ENCODE results near the gene NDFIP2. TPM values are rescaled to one million over a fixed set of nuclear protein-coding genes. Genes with fewer than 3 reads are reported as not detected.

NDFIP2 gene
- total RNA-seq, 4 donors from 2014 or later = 56.9 to 116 (median 83.6) TPM

DNA sequence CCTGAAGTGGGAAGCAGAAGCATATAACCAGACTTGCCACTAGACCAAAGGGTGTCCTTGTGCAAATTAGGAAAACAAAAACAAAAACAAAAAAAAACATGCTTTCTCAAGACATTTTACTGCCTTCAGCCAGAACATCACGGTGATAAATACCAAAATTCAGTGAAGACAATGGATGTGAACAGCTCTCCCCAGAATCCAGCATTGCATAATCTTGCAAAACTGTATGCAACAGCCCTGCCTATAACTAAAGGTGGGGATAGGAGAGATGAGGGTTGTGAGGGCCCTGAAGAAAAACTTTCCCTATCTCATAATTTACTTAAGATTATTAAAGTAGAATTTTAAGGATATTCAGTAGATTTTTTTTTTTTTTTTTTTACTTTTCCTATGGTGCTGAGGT, 24.9 kb upstream of the NDFIP2 start:
- in situ Hi-C loops (cut with MboI; ENCODE audit: low pct_ligation_motif_present in 1 of 4, low pct_unique_long_range_greater_than_20kb in 1 of 4, low sequenced_read_pairs in 3 of 4) = no loop called here
- no peak overlapping the region for H3K4me3 ChIP-seq
- no peak for DNase-seq
- WGBS, 2 donors (ENCODE audit: low coverage in 1 of 2) = 80 to 100% methylated on average over 1 of the region's 1 CpG
- H3K36me3 ChIP-seq = no peaks in the 10 kb centered on the region
- TF ChIP-seq POLR2AphosphoS5 (IDR thresholded peaks at IDR 0.05) = no peak
- no peak for TF ChIP-seq POLR2A (IDR thresholded peaks at IDR 0.05)
- TF ChIP-seq, protein P1, sequence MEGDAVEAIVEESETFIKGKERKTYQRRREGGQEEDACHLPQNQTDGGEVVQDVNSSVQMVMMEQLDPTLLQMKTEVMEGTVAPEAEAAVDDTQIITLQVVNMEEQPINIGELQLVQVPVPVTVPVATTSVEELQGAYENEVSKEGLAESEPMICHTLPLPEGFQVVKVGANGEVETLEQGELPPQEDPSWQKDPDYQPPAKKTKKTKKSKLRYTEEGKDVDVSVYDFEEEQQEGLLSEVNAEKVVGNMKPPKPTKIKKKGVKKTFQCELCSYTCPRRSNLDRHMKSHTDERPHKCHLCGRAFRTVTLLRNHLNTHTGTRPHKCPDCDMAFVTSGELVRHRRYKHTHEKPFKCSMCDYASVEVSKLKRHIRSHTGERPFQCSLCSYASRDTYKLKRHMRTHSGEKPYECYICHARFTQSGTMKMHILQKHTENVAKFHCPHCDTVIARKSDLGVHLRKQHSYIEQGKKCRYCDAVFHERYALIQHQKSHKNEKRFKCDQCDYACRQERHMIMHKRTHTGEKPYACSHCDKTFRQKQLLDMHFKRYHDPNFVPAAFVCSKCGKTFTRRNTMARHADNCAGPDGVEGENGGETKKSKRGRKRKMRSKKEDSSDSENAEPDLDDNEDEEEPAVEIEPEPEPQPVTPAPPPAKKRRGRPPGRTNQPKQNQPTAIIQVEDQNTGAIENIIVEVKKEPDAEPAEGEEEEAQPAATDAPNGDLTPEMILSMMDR (IDR thresholded peaks at IDR 0.05) = no peak
- no peak for TF ChIP-seq EP300 (IDR thresholded peaks at IDR 0.05; ENCODE audit: low read depth)
- H3K27me3 ChIP-seq = no peaks in the 10 kb centered on the region
- intact Hi-C loops (cut with DNase I; ENCODE audit: low total_unique reads) = no loop called here
- H3K4me1 ChIP-seq = no peaks in the 10 kb centered on the region
- no peaks in the 10 kb centered on the region for H3K9me3 ChIP-seq
- no peak overlapping the region for H3K27ac ChIP-seq

DNA sequence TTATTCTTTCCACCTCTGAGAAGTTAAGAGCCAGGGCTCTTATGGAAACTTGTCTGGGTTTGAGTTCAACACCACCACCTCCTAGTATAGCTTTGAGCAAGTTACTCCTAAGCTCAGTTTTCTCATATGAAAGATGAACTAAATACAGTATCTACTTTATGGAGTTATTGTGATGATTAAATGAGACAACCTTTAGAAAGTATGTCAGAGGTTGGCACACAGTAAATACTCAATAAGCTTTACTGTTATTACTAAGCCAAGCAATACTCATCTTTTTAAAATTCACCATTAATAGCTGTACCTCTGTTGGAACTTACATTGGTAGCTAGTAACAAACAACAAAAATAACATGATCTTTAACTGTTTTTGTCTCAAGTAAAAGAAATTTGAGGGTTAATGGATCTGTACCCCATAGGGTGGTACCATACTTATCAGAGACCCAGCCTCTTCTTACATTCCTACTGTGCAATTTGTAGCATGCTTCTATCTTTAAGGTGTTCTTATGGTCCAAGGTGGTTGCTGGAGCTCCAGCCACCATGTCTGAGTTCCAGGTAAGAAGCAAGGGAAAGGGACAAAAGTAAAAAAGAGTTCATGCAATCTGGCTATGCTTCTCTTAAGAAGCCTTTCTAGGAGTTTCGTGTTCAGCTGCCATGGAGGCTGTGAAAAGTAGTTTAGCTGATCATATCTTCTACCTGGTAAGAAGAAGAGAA, 24.1 kb upstream of the NDFIP2 start:
- intact Hi-C loops (cut with DNase I; ENCODE audit: low total_unique reads) (no loop called here), in situ Hi-C loops (cut with MboI; ENCODE audit: low pct_ligation_motif_present in 1 of 4, low pct_unique_long_range_greater_than_20kb in 1 of 4, low sequenced_read_pairs in 3 of 4) (no loop called here)
- H3K36me3 ChIP-seq = no peaks in the 10 kb centered on the region
- no peak for DNase-seq
- no peaks in the 10 kb centered on the region for H3K4me1 ChIP-seq
- H3K4me3 ChIP-seq = no peak overlapping the region
- H3K27me3 ChIP-seq = no peaks in the 10 kb centered on the region
- WGBS, 2 donors (ENCODE audit: low coverage in 1 of 2) = 90 to 100% methylated on average over 1 of the region's 1 CpG
- H3K27ac ChIP-seq = no peak overlapping the region
- TF ChIP-seq POLR2A (IDR thresholded peaks at IDR 0.05) (no peak), EP300 (IDR thresholded peaks at IDR 0.05; ENCODE audit: low read depth) (no peak), POLR2AphosphoS5 (IDR thresholded peaks at IDR 0.05) (no peak)
- TF ChIP-seq, protein P1 (IDR thresholded peaks at IDR 0.05) = no peak
- no peaks in the 10 kb centered on the region for H3K9me3 ChIP-seq

DNA sequence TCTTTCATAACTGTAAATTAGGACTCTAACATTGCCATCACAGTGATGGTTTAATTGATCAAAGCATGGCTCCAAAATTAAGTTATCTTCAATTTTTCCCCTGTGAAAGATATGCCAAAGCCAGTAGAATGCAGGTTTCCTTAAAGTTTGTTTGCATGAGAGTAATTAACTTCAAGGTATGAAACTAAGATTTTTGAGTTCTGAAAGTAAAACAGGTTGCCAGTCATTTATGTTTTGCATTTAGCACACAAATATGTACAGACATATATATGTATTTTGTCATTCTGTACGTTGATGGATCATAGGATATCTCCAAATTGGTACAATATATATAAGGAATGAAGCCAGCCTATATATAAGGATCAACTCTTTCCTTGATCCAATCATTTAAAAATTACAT, 23.6 kb upstream of the NDFIP2 start:
- 44 to 77% methylated on average over 1 of the region's 1 CpG for WGBS, 2 donors (ENCODE audit: low coverage in 1 of 2)
- H3K4me1 ChIP-seq = no peaks in the 10 kb centered on the region
- no peak overlapping the region for H3K4me3 ChIP-seq
- TF ChIP-seq POLR2AphosphoS5 (IDR thresholded peaks at IDR 0.05) = no peak
- TF ChIP-seq POLR2A (IDR thresholded peaks at IDR 0.05) = no peak
- TF ChIP-seq, protein P1 (IDR thresholded peaks at IDR 0.05) = no peak
- TF ChIP-seq EP300 (IDR thresholded peaks at IDR 0.05; ENCODE audit: low read depth) = no peak
- H3K36me3 ChIP-seq = no peaks in the 10 kb centered on the region
- H3K9me3 ChIP-seq = no peaks in the 10 kb centered on the region
- intact Hi-C loops (cut with DNase I; ENCODE audit: low total_unique reads) (no loop called here), in situ Hi-C loops (cut with MboI; ENCODE audit: low pct_ligation_motif_present in 1 of 4, low pct_unique_long_range_greater_than_20kb in 1 of 4, low sequenced_read_pairs in 3 of 4) (no loop called here)
- no peak for DNase-seq
- H3K27me3 ChIP-seq = no peaks in the 10 kb centered on the region
- no peak overlapping the region for H3K27ac ChIP-seq

DNA sequence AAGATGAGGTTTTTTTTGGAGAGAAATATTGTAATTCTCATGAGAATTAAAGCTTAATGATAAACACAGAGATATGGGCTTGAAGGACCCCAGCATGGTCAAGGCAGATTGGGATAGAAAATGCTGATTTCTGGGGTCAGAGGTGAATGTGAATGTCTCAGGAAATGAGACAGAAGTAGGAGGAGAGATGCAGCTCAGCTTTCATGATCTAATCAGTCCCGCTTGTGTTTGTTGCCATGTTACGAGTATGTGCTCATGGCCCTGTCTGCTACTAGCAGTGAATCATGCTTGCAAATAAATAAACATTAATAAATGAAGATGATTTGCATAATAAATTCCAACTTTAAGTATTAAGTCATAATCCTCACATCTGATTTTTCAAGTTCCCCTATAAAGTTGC, 23.0 kb upstream of the NDFIP2 start:
- no peaks in the 10 kb centered on the region for H3K9me3 ChIP-seq
- in situ Hi-C loops (cut with MboI; ENCODE audit: low pct_ligation_motif_present in 1 of 4, low pct_unique_long_range_greater_than_20kb in 1 of 4, low sequenced_read_pairs in 3 of 4) = no loop called here
- no peak overlapping the region for H3K4me3 ChIP-seq
- WGBS, 2 donors (ENCODE audit: low coverage in 1 of 2) = 71 to 87% methylated on average over 2 of the region's 2 CpGs
- intact Hi-C loops (cut with DNase I; ENCODE audit: low total_unique reads) = no loop called here
- TF ChIP-seq POLR2A (IDR thresholded peaks at IDR 0.05) (no peak), POLR2AphosphoS5 (IDR thresholded peaks at IDR 0.05) (no peak), EP300 (IDR thresholded peaks at IDR 0.05; ENCODE audit: low read depth) (no peak)
- TF ChIP-seq, protein P1 (IDR thresholded peaks at IDR 0.05) = no peak
- no peak for DNase-seq
- no peaks in the 10 kb centered on the region for H3K4me1 ChIP-seq
- no peak overlapping the region for H3K27ac ChIP-seq
- no peaks in the 10 kb centered on the region for H3K27me3 ChIP-seq
- no peaks in the 10 kb centered on the region for H3K36me3 ChIP-seq

All from transverse colon (tissue), 4 donors.